Adrenal gland (tissue), 12 donors: ENCODE measurements around the gene GSTK1. TPM values are rescaled to one million over a fixed set of nuclear protein-coding genes. Genes with fewer than 3 reads are reported as not detected.
A peak's percentile ranks its signal among the peaks of the same experiment; 100 is the strongest.

ENCODE experiments used
- DNase-seq, 7 donors: peaks; one replicate each; pipeline ENCODE4 v3.0.0-alpha.2; 2019 to 2020
- H3K27ac ChIP-seq, 5 donors: fragments of 200-600 bp; sonication (generic) in 4 of 5; 1 replicate in 3 of 5; 2 replicates in 2 of 5; pipeline versions ENCODE4 v1.5.1 to v1.8.0; 2016 to 2020; ENCODE audit warnings: mild to moderate bottlenecking in 1 of 5
- H3K27me3 ChIP-seq: fragments of 200-600 bp; 2 replicates; pipeline ENCODE4 v1.8.0; 2021
- H3K36me3 ChIP-seq, 2 donors: fragments of 200-600 bp; replicated peaks in 1 of 2; 1 replicate in 1 of 2; 2 replicates in 1 of 2; pipeline versions ENCODE4 v1.5.1 to v1.8.0; 2018 to 2022
- H3K4me1 ChIP-seq, 2 donors: fragments of 200-600 bp; replicated peaks in 1 of 2; 1 replicate in 1 of 2; 2 replicates in 1 of 2; pipeline versions ENCODE4 v1.5.1 to v1.8.0; 2018 to 2021
- H3K4me3 ChIP-seq, 4 donors: fragments of 200-600 bp; sonication (generic) in 3 of 4; one replicate each; pipeline ENCODE4 v1.5.1; 2016 to 2018
- H3K9me3 ChIP-seq, 3 donors: fragments of 200-600 bp; sonication (generic) in 1 of 3; replicated peaks in 1 of 3; 1 replicate in 2 of 3; 2 replicates in 1 of 3; pipeline versions ENCODE4 v1.5.1 to v1.8.0; 2016 to 2021
- POLR2A ChIP-seq, 2 donors: fragments of 450-650 bp; IDR thresholded peaks; one replicate each; pipeline ENCODE4 v1.6.1; 2017; ENCODE audit warnings: antibody characterized with exemption in 2 of 2, mild to moderate bottlenecking in 2 of 2, moderate library complexity in 1 of 2
- WGBS, 4 donors: extraction: QIAGEN DNeasy Blood & Tissue Kit in 2 of 4; methylation state at CpG; one replicate each; pipeline versions ENCODE4 v1.1.5 to v1.1.7; 2013 to 2017; 5-methylcytosine and 5-hydroxymethylcytosine counted together
- intact Hi-C, 2 donors: fragments of 100-400 bp; cut with DNase I; formaldehyde crosslinking; loops; one replicate each; pipeline versions ENCODE4 v1.14.1 to v1.15.0; 2022 to 2023
- polyA plus RNA-seq, 3 donors: library from polyadenylated mRNA; stranded (reverse); fragments of 200-250 nt in 2 of 3; fragments of 350-450 nt in 1 of 3; fragmentation: Illumina TruSeq in 1 of 3; extraction: RNeasy Lipid Tissue Mini Kit (QIAGEN cat#74804) in 1 of 3; gene quantifications; one replicate each; pipeline ENCODE4 v1.2.3, GENCODE V29; 2013 to 2014
- total RNA-seq, 9 donors: library from RNA; depleted of rRNA in 4 of 9; stranded (reverse); fragments of >200 nt in 4 of 9; fragments of 120-200 nt in 1 of 9; fragmentation: NEBNext Ultra II Directional in 1 of 9; extraction: Animal tissue kit (Norgen Biotek cat#: 25700) in 1 of 9; gene quantifications; one replicate each; pipeline versions ENCODE4 v1.1.0 to v1.2.4, GENCODE V29; 2013 to 2023
- TF ChIP-seq, protein P1 (sequence below), 6 experiments: fragments of 450-650 bp in 4 of 6; fragments of 200-600 bp in 2 of 6; sonication (generic) in 1 of 6; IDR thresholded peaks; 1 replicate in 5 of 6; 2 replicates in 1 of 6; pipeline versions ENCODE4 v1.5.1 to v1.8.0; 2016 to 2021; ENCODE audit warnings: antibody characterized with exemption in 6 of 6, mild to moderate bottlenecking in 2 of 6, moderate library complexity in 1 of 6
- donor health status: healthy with polysubstance abuse.
- donor health status: Bipolar disorder and iron deficiency.
- donor health status: DM: yes; HTN: yes; CAD: no.
- donor health status: DM: no; HTN: no; CAD: no.
- donor health status: DM: no; HTN: no; CAD: no.
- donor health status: DM: yes; HTN: yes; CAD: no.

GSTK1 gene
- total and polyA plus RNA-seq, 12 donors = 155 to 333 (median 220) TPM

DNA sequence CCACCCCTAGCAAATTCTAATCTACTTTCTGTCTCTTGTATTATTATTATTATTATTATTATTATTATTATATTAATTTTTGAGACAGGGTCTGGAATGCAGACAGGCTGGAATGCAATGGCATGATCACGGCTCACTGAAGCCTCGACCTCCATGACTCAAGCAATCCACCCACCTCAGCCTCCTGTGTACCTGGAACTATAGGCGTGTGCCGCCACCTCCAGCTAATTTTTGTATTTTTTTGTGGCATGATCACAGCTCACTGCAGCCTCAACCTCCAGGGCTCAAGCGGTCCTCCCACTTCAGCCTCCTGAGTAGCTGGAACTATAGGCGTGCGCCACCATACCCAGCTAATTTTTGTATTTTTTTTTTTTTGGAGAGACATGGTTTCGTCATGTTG is 18.9 kb downstream of the GSTK1 start:
- 95 to 99% (median 97%) methylated on average over 8 of the region's 8 CpGs for WGBS, 4 donors
- Histone ChIP-seq H3K4me1 (peaks cover 7 to 17% of the 10 kb centered on the region in 2 donors), H3K36me3 (no peaks in the 10 kb centered on the region), H3K27me3 (no peaks in the 10 kb centered on the region), H3K9me3 (no peaks in the 10 kb centered on the region), H3K4me3 (no peak overlapping the region), H3K27ac (no peak overlapping the region)
- no peak for DNase-seq
- intact Hi-C loops = no loop called here
- no peak for TF ChIP-seq POLR2A (IDR thresholded peaks at IDR 0.05)
- TF ChIP-seq, protein P1, sequence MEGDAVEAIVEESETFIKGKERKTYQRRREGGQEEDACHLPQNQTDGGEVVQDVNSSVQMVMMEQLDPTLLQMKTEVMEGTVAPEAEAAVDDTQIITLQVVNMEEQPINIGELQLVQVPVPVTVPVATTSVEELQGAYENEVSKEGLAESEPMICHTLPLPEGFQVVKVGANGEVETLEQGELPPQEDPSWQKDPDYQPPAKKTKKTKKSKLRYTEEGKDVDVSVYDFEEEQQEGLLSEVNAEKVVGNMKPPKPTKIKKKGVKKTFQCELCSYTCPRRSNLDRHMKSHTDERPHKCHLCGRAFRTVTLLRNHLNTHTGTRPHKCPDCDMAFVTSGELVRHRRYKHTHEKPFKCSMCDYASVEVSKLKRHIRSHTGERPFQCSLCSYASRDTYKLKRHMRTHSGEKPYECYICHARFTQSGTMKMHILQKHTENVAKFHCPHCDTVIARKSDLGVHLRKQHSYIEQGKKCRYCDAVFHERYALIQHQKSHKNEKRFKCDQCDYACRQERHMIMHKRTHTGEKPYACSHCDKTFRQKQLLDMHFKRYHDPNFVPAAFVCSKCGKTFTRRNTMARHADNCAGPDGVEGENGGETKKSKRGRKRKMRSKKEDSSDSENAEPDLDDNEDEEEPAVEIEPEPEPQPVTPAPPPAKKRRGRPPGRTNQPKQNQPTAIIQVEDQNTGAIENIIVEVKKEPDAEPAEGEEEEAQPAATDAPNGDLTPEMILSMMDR (IDR thresholded peaks at IDR 0.05) = no peak

DNA sequence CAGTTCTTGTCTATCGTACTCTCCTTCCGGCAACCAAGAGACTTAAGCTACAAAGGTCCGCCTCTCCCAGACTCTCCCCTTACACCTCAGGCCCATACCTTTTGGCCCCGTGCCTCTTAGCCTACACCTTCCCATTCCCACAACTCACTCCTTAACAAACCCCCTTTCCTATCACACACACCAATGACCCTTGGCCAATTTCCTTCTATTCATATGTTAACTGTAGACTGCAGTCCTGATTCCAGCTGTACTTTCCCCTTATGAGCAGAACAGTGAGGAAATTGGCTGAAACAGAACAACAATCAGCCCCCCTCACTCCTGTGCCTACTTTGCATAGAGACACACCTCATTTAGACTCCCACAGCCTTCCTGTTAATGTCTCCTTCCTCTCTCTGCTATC is 20.1 kb downstream of the GSTK1 start:
- no peaks in the 10 kb centered on the region for H3K9me3 ChIP-seq
- no peaks in the 10 kb centered on the region for H3K36me3 ChIP-seq
- no peak overlapping the region for H3K4me3 ChIP-seq
- no peak for DNase-seq
- no peak for TF ChIP-seq POLR2A (IDR thresholded peaks at IDR 0.05)
- TF ChIP-seq, protein P1 (IDR thresholded peaks at IDR 0.05) = no peak
- H3K4me1 ChIP-seq = peaks cover 7 to 23% of the 10 kb centered on the region in 2 donors
- H3K27ac ChIP-seq = no peak overlapping the region
- H3K27me3 ChIP-seq = no peaks in the 10 kb centered on the region
- WGBS, 4 donors = 84 to 97% (median 92%) methylated on average over 4 of the region's 4 CpGs
- intact Hi-C loops = no loop called here

DNA sequence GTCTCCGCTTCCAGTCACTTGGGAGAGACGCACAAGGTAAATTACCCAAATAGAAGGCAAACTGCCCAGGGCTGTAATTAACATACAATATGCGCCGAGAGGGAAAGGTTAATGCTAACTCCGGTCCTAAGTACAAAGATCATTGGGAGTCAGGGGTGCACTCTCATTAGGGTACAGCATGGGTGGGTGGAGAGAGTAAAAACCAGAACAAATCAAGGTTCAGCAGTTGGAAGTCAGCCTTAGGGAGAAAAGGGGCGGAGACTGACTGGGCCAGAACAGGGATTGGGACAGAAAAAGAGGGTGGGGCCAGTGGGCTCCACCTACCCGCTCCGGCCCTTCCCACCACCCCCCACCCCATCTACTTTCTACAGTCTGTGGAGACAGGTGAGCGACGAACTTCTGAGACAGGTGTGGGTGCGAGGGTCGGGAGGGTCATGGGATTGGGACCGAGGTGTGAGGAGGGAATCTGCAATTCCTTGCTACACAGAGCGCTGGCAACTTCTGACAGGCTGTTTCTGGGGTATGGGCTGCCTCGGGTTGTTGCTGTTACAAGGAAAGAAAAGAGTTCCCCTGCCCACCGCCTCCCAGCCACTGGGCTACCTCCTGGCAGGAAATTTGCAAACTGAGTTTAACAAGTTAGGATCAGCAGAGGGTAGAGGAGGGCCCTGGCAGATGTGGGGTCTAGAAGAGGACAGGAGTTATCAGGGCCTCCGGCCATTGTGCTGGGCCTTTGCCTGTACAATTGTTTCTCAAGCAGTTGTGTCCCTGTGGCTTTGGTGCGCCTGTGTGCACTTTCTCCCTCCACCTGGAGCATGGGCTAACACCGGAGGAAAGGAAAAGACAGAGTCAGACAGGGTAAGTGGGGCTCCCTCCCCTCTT is 21.6 kb downstream of the GSTK1 start, which contains the start of gene TMEM139:
TSS of gene TMEM139 (plus strand) at position 368 of the 879 bp plus-strand sequence. CDS start 1,000 bp downstream, outside the sequence.
- Histone ChIP-seq H3K27ac (no peak within 1 kb of the TSS), H3K27me3 (no peaks in the 10 kb centered on the region), H3K4me3 (no peak within 1 kb of the TSS), H3K36me3 (no peaks in the 10 kb centered on the region), H3K9me3 (no peaks in the 10 kb centered on the region), H3K4me1 (peaks cover 11 to 23% of the 10 kb centered on the region in 2 donors)
- TF ChIP-seq POLR2A (IDR thresholded peaks at IDR 0.05) = no peak
- TF ChIP-seq, protein P1 (IDR thresholded peaks at IDR 0.05) = no peak
- intact Hi-C loops = no loop called here
- 78 to 84% (median 81%) methylated on average over 18 to 19 of the region's 19 CpGs for WGBS, 4 donors
- DNase-seq = peak in 1 of 7 donors; percentile 53

DNA sequence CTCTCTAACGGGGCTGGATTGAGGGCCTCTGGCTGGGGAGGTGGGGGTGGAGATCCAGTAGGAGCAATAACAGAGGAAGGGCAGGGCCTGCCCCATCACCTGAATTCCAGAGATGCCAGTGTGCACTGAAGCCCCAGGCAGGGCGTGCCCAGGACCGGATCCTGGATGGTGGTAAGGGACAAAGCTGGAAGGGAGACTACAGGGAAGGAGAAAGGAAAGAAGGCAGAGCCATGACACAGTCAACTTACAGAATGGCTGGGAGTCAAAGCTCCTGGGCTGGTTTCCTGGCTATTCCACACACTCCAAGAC is 22.2 kb downstream of the GSTK1 start:
- Histone ChIP-seq H3K27ac (no peak overlapping the region), H3K4me1 (peaks cover 6 to 23% of the 10 kb centered on the region in 2 donors), H3K36me3 (no peaks in the 10 kb centered on the region), H3K4me3 (no peak overlapping the region), H3K9me3 (no peaks in the 10 kb centered on the region), H3K27me3 (no peaks in the 10 kb centered on the region)
- WGBS, 4 donors = 76 to 89% (median 80%) methylated on average over 3 of the region's 3 CpGs
- no peak for TF ChIP-seq POLR2A (IDR thresholded peaks at IDR 0.05)
- TF ChIP-seq, protein P1 (IDR thresholded peaks at IDR 0.05) = no peak
- intact Hi-C loops = no loop called here
- no peak for DNase-seq
